ENCODE data around the gene PREX1.

- no peak for TF ChIP-seq CTCF (conservative IDR thresholded peaks at IDR 0.05; ENCODE audit: low read depth in 2 of 2)
- no peak for TF ChIP-seq REST (IDR thresholded peaks at IDR 0.05; ENCODE audit: unreplicated experiment)
- TF ChIP-seq JUNB (IDR thresholded peaks at IDR 0.05; ENCODE audit: unreplicated experiment) = no peak
- TF ChIP-seq POLR2AphosphoS5 (IDR thresholded peaks at IDR 0.05; ENCODE audit: low read depth) = no peak
- TF ChIP-seq EZH2 (IDR thresholded peaks at IDR 0.05; ENCODE audit: low read depth, unreplicated experiment) = no peak
Measured at GRCh38 chr20:48604426-48604825, 223.4 kb downstream of the PREX1 start.
